ENCODE results near the gene CYREN. TPM values are rescaled to one million over a fixed set of nuclear protein-coding genes. Genes with fewer than 3 reads are reported as not detected.
"Not testable (repeated sequence)": the region's sequence is repeated elsewhere in the genome, so short reads cannot be mapped to it uniquely, and the experiment has no call there.

The CYREN gene
- total and polyA plus RNA-seq, 2 experiments from 2014 or later = 43.3 to 45.9 TPM

DNA sequence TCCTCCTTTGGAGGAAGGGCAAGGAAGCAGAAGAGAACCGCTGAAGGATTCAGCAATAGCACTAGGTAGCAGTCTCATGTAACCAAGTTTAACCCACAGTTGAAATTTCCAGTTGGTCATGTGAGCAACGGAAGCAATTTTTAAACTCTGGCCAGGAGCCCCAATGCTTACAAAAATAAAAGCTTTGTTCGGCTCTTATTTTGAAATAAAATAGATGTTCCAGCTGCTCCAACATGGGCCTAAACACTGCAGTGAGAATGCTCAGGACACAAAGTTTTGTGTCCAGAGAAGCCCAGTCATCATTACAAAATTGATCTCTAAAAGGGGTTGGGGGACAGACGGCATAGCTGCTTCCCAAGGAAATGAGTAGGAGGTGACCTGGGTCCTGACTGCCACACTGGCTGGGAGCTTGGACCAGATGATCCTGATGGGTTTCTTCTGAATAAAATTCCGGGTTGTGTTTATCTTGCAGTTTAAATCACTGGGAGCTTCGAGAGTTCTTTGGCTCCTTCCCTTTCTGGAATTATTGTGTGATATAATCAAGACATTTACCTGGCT, 23.1 kb downstream of the CYREN start:
- Histone ChIP-seq H3K36me3 (no peaks in the 10 kb centered on the region), H3K4me3 (no peak overlapping the region), H3K4me1 (ENCODE audit: low read depth) (no peaks in the 10 kb centered on the region), H3K27me3 (no peaks in the 10 kb centered on the region), H3K9me3 (ENCODE audit: low read depth) (no peaks in the 10 kb centered on the region), H3K27ac (no peak overlapping the region)
- peak in 1 of 2 donors; percentile 68 for DNase-seq (ENCODE audit: low read depth in 1 of 2, low spot score in 1 of 2)
- TF ChIP-seq, protein P1, sequence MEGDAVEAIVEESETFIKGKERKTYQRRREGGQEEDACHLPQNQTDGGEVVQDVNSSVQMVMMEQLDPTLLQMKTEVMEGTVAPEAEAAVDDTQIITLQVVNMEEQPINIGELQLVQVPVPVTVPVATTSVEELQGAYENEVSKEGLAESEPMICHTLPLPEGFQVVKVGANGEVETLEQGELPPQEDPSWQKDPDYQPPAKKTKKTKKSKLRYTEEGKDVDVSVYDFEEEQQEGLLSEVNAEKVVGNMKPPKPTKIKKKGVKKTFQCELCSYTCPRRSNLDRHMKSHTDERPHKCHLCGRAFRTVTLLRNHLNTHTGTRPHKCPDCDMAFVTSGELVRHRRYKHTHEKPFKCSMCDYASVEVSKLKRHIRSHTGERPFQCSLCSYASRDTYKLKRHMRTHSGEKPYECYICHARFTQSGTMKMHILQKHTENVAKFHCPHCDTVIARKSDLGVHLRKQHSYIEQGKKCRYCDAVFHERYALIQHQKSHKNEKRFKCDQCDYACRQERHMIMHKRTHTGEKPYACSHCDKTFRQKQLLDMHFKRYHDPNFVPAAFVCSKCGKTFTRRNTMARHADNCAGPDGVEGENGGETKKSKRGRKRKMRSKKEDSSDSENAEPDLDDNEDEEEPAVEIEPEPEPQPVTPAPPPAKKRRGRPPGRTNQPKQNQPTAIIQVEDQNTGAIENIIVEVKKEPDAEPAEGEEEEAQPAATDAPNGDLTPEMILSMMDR (IDR thresholded peaks at IDR 0.05; ENCODE audit: low read depth, low read length) = no peak

DNA sequence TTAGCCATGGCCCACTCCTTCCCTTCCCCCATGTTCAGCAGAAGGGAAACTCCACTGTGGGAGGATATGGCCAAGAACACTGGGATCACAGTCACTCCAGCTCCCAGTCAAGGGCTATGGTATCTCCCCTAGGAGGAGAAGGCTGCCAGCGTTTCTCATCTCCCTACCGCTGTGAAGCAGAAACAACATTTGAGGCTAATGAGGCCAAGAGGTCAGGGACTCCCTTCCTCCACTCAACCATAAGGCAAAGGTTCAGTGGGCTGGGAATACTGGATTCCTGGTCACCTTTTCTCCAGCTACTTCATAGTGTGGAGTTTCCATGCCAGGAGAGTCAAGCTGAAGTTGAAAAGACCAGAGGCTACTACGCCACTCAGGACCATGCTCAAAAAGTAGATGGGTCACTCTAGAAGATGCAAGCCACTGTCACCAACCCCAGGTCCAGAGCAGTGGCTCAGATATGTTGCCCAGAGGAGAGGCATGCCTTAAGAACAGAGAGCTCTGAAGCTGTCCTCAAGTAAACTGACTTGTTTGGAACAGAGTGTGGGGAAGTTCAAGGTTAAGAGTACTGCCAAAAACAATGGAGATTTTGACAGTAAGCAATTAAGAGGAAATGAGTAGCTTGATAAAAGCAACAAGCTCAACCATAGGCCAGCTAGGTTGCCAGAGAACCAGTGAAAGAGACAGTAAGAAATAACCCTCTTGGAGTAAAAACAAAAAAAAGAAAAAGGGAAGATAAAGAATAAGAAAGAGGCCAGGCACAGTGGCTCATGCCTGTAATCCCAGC, 26.4 kb downstream of the CYREN start:
- DNase-seq (ENCODE audit: low read depth in 1 of 2, low spot score in 1 of 2) = peak in 1 of 2 donors; percentile 51
- Histone ChIP-seq H3K4me1 (ENCODE audit: low read depth) (no peaks in the 10 kb centered on the region), H3K27ac (no peak overlapping the region), H3K4me3 (no peak overlapping the region), H3K9me3 (ENCODE audit: low read depth) (no peaks in the 10 kb centered on the region), H3K36me3 (no peaks in the 10 kb centered on the region), H3K27me3 (no peaks in the 10 kb centered on the region)
- TF ChIP-seq, protein P1 (IDR thresholded peaks at IDR 0.05; ENCODE audit: low read depth, low read length) = no peak

DNA sequence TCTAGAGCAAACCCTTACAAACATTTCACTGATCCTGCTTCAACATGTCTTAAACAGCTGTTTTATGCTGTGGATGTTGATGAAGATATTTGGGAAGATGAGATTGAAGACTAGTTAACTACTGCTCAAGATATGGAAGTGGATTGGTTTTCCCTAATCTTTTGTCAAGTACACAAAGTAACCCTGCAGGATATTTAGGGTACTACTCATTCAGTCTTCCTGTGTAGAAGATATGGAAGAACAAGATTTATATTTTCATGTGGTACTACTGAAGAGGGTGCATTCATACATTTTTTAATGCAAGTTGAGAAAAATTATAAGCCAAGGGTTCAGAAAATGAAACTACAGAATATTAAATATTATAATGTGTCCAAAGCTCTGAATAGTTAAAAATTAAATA, 40.9 kb downstream of the CYREN start:
- H3K4me3 ChIP-seq = no peak overlapping the region
- H3K9me3 ChIP-seq (ENCODE audit: low read depth) = no peaks in the 10 kb centered on the region
- H3K27ac ChIP-seq = no peak overlapping the region
- H3K27me3 ChIP-seq = no peaks in the 10 kb centered on the region
- H3K36me3 ChIP-seq = no peaks in the 10 kb centered on the region
- DNase-seq (ENCODE audit: low read depth in 1 of 2, low spot score in 1 of 2) = no peak
- no peaks in the 10 kb centered on the region for H3K4me1 ChIP-seq (ENCODE audit: low read depth)
- TF ChIP-seq, protein P1 (IDR thresholded peaks at IDR 0.05; ENCODE audit: low read depth, low read length) = no peak

DNA sequence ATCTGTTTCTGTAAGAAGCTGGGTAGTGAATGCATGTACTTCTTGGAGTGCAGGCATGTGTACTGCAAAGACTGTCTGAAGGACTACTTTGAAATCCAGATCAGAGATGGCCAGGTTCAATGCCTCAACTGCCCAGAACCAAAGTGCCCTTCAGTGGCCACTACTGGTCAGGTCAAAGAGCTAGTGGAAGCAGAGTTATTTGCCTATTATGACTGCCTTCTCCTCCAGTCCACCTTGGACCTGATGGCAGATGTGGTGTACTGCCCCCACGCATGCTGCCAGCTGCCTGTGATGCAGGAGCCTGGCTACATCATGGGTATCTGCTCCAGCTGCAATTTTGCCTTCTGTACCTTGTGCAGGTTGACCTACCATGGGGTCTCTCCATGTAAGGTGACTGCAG, 41.6 kb downstream of the CYREN start:
- TF ChIP-seq, protein P1 (IDR thresholded peaks at IDR 0.05; ENCODE audit: low read depth, low read length) = no peak
- Histone ChIP-seq H3K4me3 (no peak overlapping the region), H3K27me3 (no peaks in the 10 kb centered on the region), H3K9me3 (ENCODE audit: low read depth) (no peaks in the 10 kb centered on the region), H3K4me1 (ENCODE audit: low read depth) (no peaks in the 10 kb centered on the region), H3K27ac (no peak overlapping the region), H3K36me3 (no peaks in the 10 kb centered on the region)
- no peak for DNase-seq (ENCODE audit: low read depth in 1 of 2, low spot score in 1 of 2)

DNA sequence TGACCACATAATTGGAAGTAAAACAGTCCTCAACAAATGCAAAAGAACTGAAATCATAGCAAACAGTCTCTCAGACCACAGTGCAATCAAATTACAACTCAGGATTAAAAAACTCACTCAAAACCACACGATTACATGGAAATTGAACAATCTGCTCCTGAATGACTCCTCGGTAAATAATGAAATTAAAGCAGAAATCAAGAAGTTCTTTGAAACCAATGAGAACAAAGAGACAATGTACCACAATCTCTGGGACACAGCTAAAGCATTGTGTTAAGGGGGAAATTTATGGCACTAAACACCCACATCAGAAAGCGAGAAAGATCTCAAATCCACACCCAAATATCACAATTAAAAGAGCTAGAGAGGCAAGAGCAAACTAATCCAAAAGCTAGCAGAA, 45.9 kb downstream of the CYREN start:
- not testable (repeated sequence) for DNase-seq (ENCODE audit: low read depth in 1 of 2, low spot score in 1 of 2); H3K27ac ChIP-seq; H3K9me3 ChIP-seq (ENCODE audit: low read depth); H3K4me3 ChIP-seq; H3K27me3 ChIP-seq; H3K4me1 ChIP-seq (ENCODE audit: low read depth); H3K36me3 ChIP-seq

DNA sequence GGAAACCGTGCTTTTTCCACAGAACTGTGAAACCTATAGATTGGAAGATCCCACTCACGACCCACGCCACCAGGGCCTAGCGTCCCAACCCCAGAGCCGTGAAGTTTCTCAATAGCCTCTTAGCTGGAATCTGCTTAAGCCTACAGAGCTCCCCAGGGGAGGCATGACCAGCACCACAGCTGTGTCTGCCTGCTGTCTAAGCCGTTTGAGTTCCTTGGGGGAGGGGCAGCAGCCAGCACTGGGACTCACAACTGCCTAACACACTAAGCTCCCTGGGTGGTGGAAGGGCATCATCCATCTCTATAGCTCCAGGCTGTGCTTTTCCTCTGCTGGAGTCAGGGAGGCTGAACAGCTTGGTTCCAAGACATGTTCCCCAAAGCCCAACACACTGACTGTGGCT, 48.6 kb downstream of the CYREN start:
- Histone ChIP-seq H3K9me3 (ENCODE audit: low read depth) (no peaks in the 10 kb centered on the region), H3K27me3 (no peaks in the 10 kb centered on the region), H3K4me3 (no peak overlapping the region), H3K4me1 (ENCODE audit: low read depth) (no peaks in the 10 kb centered on the region), H3K36me3 (no peaks in the 10 kb centered on the region), H3K27ac (no peak overlapping the region)
- no peak for DNase-seq (ENCODE audit: low read depth in 1 of 2, low spot score in 1 of 2)
- TF ChIP-seq, protein P1 (IDR thresholded peaks at IDR 0.05; ENCODE audit: low read depth, low read length) = no peak

Data from cardiac muscle cell (in vitro differentiated cells and primary cell).